ENCODE results near the gene LRRC17. TPM values are rescaled to one million over a fixed set of nuclear protein-coding genes. Genes with fewer than 3 reads are reported as not detected.

Gene LRRC17
- 1 to 10 TPM; 3.0 to 4.1 (median 3.2) TPM for total RNA-seq

GRCh38 chr7:102912742-102913141 lies at the start of gene LRRC17:
TSS of gene LRRC17 (plus strand) at chr7:102913000. CDS start at chr7:102933914, 20,914 bp downstream.
- Histone ChIP-seq H3K4me3 (replicated peaks in 1 of 3) (no peak within 1 kb of the TSS), H3K27me3 (no peaks in the 10 kb centered on the region), H3K27ac (no peak within 1 kb of the TSS), H3K36me3 (no peaks in the 10 kb centered on the region), H3K9me3 (no peaks in the 10 kb centered on the region), H3K4me1 (no peaks in the 10 kb centered on the region)
- 23 to 27% methylated on average over 6 of the region's 6 CpGs for WGBS, 2 donors
- intact Hi-C loops (cut with DNase I), result no loop called here
- TF ChIP-seq POLR2A (IDR thresholded peaks at IDR 0.05) (no peak), CTCF (IDR thresholded peaks at IDR 0.05) (no peak)
- no peak for DNase-seq

GRCh38 chr7:102864958-102865357 lies 47.8 kb upstream of the LRRC17 start:
- no peak overlapping the region for H3K4me3 ChIP-seq (replicated peaks in 1 of 3)
- H3K27ac ChIP-seq, result no peak overlapping the region
- no peaks in the 10 kb centered on the region for H3K9me3 ChIP-seq
- H3K27me3 ChIP-seq, result no peaks in the 10 kb centered on the region
- WGBS, 2 donors, result 85 to 92% methylated on average over 2 of the region's 2 CpGs
- TF ChIP-seq CTCF (IDR thresholded peaks at IDR 0.05) (no peak), POLR2A (IDR thresholded peaks at IDR 0.05) (no peak)
- no peaks in the 10 kb centered on the region for H3K4me1 ChIP-seq
- intact Hi-C loops (cut with DNase I), result no loop called here
- no peaks in the 10 kb centered on the region for H3K36me3 ChIP-seq
- no peak for DNase-seq

- TF ChIP-seq CTCF (IDR thresholded peaks at IDR 0.05) (no peak), POLR2A (IDR thresholded peaks at IDR 0.05) (no peak)
- Histone ChIP-seq H3K27me3 (no peaks in the 10 kb centered on the region), H3K27ac (no peak overlapping the region), H3K4me1 (no peaks in the 10 kb centered on the region), H3K36me3 (no peaks in the 10 kb centered on the region), H3K9me3 (no peaks in the 10 kb centered on the region), H3K4me3 (replicated peaks in 1 of 3) (no peak overlapping the region)
- intact Hi-C loops (cut with DNase I), result no loop called here
- WGBS, 2 donors, result 66 to 73% methylated on average over 3 of the region's 3 CpGs
- DNase-seq, result no peak
Measured at GRCh38 chr7:102866535-102867215, 46.1 kb upstream of the LRRC17 start.

- no peaks in the 10 kb centered on the region for H3K4me1 ChIP-seq
- no peak overlapping the region for H3K4me3 ChIP-seq (replicated peaks in 1 of 3)
- H3K36me3 ChIP-seq, result no peaks in the 10 kb centered on the region
- no peaks in the 10 kb centered on the region for H3K9me3 ChIP-seq
- WGBS, 2 donors, result 76 to 95% methylated on average over 5 of the region's 5 CpGs
- DNase-seq, result no peak
- TF ChIP-seq CTCF (IDR thresholded peaks at IDR 0.05), result no peak
- no peak for TF ChIP-seq POLR2A (IDR thresholded peaks at IDR 0.05)
- no peak overlapping the region for H3K27ac ChIP-seq
- intact Hi-C loops (cut with DNase I), result no loop called here
- no peaks in the 10 kb centered on the region for H3K27me3 ChIP-seq
Measured at GRCh38 chr7:102869195-102869594, 43.6 kb upstream of the LRRC17 start.

GRCh38 chr7:102872460-102872859 lies 40.3 kb upstream of the LRRC17 start:
- no peak overlapping the region for H3K4me3 ChIP-seq (replicated peaks in 1 of 3)
- no peaks in the 10 kb centered on the region for H3K4me1 ChIP-seq
- no peak for DNase-seq
- no peaks in the 10 kb centered on the region for H3K36me3 ChIP-seq
- intact Hi-C loops (cut with DNase I), result no loop called here
- 90 to 96% methylated on average over 2 of the region's 2 CpGs for WGBS, 2 donors
- no peak overlapping the region for H3K27ac ChIP-seq
- H3K9me3 ChIP-seq, result no peaks in the 10 kb centered on the region
- TF ChIP-seq CTCF (IDR thresholded peaks at IDR 0.05) (no peak), POLR2A (IDR thresholded peaks at IDR 0.05) (no peak)
- H3K27me3 ChIP-seq, result no peaks in the 10 kb centered on the region
